ENCODE results near the gene KLK4.

GRCh38 chr19:50898018-50898417 is 13.2 kb downstream of the KLK4 start:
- TF ChIP-seq POLR2A (IDR thresholded peaks at IDR 0.05) = no peak
- TF ChIP-seq, protein P1, sequence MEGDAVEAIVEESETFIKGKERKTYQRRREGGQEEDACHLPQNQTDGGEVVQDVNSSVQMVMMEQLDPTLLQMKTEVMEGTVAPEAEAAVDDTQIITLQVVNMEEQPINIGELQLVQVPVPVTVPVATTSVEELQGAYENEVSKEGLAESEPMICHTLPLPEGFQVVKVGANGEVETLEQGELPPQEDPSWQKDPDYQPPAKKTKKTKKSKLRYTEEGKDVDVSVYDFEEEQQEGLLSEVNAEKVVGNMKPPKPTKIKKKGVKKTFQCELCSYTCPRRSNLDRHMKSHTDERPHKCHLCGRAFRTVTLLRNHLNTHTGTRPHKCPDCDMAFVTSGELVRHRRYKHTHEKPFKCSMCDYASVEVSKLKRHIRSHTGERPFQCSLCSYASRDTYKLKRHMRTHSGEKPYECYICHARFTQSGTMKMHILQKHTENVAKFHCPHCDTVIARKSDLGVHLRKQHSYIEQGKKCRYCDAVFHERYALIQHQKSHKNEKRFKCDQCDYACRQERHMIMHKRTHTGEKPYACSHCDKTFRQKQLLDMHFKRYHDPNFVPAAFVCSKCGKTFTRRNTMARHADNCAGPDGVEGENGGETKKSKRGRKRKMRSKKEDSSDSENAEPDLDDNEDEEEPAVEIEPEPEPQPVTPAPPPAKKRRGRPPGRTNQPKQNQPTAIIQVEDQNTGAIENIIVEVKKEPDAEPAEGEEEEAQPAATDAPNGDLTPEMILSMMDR (IDR thresholded peaks at IDR 0.05) = no peak

Data from heart left ventricle (tissue), 13 donors.